Activated T-cell treated with anti-CD3 and anti-CD28 coated beads for 48 hours (primary cell): ENCODE data around the gene TEKTIP1.

ENCODE experiments used
- DNase-seq: peaks from one replicate; pipeline ENCODE4 v3.0.0-alpha.2; 2020; ENCODE audit warnings: low read depth

The TEKTIP1 gene

DNA sequence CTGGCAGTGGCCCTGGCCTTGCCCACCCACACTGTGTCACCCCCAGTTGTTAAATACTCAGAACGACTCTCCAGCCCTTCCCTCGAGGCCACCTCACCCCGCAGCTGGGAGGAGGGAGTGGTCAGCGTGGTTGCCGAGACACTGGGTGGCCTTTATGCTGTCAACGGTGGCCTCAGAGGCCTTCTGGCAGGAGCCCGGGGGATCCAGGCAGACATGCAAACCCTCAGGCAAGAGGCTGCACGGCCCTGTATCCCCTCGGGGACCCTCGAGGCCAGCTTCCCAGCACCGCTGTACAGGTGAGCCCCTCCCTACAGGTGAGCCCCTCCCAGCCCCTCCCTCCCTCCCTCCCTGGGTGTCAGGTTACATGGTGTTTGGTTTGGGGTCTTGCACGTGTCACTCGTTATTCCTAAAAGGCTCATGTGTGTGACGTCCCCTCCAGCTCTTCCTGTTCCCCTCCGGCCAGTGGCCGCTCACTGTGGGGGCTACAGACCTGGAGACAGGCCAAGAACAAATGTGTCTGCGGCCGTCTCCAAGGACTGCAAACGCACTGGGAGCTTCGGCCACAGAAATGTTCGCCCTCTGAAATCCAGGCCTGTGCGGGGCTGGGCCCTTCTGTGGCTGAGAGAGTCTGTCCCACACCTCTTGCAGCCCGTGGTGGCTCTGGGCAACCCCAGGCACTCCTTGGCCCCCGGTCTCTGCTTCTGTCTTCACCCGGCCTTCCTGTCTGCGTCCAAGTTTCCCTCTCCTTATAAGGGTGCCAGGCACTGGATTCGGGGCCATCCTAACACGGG, at the start of gene TEKTIP1:
TEKTIP1 (plus strand) TSS at position 210 of the 791 bp plus-strand sequence; CDS start at position 214, 4 bp downstream.
- DNase-seq = no peak

DNA sequence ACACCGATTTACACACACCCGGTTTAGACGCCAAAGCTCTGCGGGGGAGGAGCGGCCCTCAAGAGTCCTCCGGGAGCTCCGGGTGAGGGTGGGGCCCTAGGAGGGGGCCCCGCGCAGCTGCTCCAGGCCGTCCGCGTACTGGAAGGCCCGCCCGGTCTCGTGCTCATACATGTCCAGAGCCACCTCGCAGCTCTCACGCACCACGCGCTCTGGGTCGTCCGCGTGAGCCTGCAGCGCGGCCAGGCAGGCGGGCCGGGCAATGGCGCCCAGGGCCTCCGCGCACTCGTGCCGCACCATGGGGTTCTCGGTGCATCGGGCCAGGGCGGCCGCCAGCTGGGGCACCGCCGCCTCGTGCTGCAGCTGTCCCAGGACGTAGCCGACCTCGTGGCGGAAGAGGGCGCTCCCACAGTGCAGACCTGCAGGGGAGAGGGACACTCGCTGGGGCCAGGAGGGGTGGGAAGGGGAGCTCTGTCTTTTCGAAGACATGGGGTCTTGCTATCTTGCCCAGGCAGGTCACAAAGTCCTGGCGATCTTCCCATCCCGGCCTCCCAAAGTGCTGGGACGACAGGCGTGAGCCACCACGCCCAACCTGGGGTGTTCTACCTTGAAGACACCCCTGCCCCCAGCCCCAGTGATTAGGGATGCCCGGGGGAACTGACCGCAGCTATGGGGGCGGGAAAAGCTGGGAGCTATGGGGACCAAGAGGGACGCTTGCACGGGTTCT, 47.4 kb upstream of the TEKTIP1 start:
- no peak for DNase-seq

GRCh38 chr19:3492131-3492839, 46.7 kb upstream of the TEKTIP1 start:
- DNase-seq = no peak

DNA sequence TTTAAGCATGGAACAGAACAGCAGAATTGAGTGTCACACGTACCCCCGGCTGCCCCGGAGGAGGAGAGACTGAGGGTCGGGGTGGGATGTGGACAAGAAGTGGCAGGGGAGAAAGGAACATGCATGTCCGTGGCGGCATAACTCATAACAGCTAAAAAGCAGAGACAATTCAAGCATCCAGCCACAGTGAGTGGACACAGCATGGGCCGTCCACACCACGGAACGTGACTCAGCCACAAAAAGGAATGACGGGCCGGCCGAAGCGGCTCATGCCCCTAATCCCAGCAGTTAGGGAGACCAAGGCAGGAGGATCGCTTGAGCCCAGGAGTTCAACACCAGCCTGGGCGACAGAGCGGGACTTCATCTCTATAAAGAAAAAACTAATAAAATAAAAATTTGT, 46.1 kb upstream of the TEKTIP1 start:
- no peak for DNase-seq

- no peak for DNase-seq
These were observed 45.3 kb upstream of the TEKTIP1 start for GRCh38 chr19:3493651-3494050.

DNA sequence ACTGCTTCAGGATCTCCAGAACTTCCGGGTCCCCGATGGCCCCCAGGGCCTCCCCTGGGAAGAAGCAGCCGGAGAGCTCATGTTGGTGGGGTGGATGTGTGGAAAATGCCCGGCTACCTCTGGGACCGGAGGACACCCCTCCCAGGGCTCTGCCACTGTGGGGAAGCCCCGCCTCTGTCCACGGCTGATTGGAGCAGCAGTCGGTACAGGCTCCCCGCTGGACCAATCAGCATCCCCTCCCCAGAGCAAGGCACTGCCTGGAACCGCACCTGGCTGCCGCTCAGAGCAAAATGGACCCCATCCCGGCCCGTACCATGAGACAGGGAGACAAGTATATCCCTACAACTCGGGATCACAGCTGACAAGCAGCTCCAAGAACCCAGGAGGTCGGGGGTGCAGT, 44.9 kb upstream of the TEKTIP1 start:
- no peak for DNase-seq

GRCh38 chr19:3494559-3494958, 44.4 kb upstream of the TEKTIP1 start:
- DNase-seq = peak; percentile 48

DNA sequence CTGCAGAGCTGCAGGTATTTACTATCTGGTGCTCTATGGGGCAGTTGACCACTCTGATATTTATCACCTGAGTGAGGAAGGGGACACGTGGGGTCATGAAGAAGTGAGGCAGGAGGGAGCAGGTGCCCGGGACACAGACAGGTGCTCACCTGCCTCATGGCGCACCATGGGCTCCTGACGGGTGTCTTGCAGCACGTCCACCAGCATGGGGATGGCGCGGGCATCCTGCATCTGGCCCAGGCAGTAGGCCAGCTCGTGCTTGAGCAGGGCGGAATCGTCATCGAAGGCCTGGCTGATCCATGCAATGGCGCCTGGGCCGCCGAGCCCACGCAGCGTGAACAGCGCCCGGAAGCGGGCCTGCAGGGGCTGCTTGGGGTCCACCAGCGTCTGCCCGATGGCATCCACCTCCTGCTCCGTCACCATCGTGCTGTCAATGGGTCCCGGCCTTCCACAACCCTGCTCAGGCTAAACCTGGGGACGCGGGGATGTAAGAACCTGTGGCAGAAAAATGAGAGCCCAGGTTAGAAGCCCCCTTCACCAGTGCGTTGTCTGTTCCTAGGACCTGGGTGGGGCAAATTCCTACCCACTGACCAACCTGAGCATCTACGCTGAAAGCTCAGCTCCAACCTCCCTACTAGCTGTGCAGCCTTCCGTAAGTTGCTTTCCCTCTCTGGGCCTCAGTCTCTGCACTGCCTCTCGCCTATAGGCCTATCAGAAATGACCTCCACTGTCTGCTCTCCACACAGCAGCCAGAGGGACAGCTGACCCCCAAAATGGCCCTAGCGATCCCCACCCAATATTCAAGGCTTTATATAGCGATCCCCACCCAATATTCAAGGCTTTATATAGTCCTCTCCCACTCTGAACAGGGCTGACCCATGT, 42.3 kb upstream of the TEKTIP1 start:
- no peak for DNase-seq

DNA sequence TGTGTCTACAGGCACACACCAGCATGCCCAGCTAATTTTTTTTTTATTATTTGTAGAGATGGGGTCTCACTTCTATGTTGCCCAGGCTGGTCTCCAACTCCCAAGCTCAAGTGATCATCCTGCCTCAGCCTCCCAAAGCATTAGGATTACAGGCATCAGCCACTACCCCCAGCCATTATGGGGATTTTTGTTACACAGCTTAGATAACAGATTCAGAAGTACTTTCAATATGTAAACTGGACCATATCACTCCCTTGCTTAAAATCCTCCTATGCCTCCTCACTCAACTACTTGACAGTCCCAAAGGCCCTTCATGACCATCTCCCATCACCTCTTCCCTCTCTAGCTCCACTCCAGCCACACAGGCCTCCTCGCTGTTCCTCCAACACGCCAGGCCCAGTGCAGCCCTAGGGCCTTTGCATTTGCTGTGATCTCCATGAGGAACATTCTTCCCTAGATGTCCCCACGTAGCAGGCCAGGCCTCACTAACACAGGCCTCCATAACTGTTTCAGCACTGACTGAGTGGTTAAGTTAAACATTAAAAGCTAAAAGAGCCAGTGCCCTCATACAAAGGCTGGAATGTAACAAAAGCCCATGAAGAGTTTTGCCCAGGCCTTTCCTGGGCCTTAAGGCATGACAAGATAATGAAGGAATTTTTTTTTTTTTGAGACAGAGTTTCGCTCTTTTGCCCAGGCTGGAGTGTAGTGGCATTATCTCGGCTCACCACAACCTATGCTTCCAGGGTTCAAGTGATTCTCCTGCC, 41.0 kb upstream of the TEKTIP1 start:
- no peak for DNase-seq

GRCh38 chr19:3499738-3500428, 39.1 kb upstream of the TEKTIP1 start:
- no peak for DNase-seq

DNA sequence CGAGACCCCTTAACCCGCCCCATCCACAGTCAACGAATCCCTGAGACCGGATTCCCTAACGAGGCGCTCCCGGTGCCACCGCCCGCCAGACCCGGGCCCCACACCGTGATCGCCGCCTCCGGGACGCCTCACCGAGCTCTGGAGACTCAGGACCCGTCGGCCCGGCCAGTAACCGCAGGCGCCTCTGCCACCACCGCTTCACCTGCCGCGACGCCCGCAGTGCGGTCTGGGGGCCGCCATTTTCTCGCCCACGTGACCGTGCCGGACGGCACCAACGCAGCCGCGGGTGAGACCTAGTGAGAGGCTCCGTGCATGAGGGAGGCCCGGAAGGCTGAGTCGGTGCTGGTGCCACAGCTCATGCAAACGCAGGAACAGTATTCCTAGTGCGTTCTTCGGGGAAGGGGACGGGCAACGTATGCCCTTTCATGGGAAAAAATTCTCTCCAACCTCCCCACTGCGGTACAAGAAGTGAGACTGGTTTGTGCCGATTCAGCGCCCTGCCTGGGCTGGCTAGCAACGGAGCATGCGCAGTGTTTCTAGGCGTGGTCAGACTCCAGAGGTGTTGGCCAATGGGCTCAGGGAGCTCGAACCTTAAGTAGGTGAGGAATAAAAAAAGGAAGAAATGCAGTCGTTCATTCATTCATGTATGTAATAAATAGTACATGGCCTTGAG, 38.4 kb upstream of the TEKTIP1 start, which contains the start of gene DOHH:
DOHH (minus strand) TSS at position 246 of the 673 bp plus-strand sequence. CDS start 3,860 bp downstream, outside the sequence.
- peak; percentile 93 for DNase-seq

DNA sequence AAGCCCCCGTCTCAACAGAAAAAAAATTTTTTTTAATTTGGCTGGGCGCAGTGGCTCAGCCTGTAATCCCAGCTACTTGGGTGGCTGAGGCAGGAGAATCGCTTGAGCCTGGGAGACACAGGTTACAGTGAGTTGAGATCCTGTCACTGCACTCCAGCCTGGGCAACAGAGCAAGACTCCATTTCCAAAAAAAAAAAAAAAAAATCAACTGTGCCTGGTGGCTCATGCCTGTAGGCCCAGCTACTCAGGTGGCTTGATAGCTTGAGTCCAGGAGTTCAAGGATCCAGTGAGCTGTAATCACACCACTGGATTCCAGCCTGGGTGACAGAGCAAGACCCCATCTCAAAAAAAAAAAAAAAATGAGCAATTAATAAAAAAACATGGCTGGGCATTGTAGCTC, 37.2 kb upstream of the TEKTIP1 start:
- DNase-seq = no peak

- DNase-seq = no peak
These were observed 35.9 kb upstream of the TEKTIP1 start for GRCh38 chr19:3503036-3503572.

GRCh38 chr19:3504735-3505134, 34.2 kb upstream of the TEKTIP1 start:
- DNase-seq = no peak

DNA sequence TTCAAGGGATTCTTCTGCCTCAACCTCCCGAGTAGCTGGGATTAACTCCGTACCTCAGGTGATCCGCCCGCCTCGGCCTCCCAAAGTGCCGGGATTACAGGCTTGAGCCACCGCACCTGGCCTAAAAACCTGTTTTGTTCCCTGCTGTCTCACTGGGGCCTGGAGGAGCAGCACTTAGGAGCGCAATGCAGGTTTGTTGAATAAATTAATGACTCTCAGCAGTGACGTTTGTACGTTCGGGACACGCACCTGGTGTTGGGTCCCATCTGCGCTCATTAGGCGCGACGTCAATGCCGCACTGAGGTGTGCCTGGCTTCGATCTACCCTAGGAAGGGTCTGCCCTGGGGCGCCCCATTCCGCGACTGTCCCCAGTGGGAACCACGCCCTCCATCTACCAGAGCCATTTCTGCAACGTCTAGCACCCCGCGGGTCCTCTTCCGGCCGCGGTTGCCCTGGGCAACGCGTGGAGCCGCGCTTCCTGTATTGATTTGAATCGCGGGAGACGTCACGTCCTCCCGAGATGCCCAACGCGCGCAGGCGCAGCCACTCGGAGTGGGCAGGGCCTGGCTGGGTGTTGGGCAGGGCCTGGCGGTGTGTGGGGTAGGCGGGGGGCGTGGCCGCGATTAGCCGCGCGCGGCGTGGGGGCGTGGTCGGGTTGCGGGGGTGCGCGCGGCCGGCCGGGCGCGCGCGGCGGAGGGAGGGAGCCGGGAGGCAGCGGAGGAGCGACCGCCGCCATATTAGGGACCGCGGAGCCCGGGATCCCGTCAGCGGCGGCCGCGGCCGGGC, 33.2 kb upstream of the TEKTIP1 start, which contains the start of gene FZR1:
FZR1 (plus strand) TSS at position 714 of the 786 bp plus-strand sequence. CDS start 16,679 bp downstream, outside the sequence.
- peak; percentile 100 for DNase-seq

DNA sequence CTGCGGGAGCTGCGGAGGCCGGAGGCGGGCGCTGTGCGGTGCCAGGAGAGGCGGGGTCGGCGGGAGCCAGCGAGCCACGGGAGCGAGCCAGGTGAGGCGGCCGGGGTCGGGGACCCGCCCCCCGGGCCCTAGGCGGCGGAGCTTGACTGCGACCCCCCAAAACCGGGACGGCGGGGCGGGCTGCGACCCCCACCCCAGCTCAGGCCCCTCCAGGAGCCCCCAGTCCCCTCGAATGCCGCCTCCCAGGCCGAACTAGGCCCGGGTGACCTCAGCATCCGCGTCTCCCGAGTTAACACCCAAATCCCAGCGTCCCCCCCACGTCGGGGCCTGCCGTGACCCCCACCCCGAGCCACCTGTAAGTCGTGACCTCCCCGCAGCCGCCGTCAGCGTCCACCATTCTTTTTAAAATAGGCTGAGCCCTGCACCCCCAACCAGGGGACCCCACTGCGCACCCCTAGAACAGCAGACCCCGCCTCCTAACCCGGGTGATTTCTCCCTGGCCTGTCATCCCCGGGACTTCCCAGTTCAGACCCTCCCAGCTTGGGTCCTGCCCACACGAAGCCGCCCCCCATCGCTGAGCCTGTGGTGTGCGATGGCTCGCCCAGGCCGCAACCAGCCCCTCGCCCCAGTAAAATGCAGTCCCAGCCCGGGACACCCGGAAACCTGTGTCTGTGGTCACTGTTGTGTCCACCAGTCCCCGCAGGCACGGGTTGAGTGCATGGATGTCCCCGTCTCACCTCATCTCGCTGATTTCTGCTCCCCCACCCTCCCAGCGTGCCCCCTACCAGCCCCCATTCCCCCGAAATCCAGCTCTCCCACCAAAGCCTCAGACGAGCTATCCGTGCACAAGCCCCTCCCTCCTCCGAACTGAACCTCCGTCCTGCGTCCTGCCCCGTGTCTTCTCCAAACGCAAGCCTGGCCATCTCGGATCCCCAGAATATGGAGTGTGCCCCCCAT, 32.3 kb upstream of the TEKTIP1 start:
- DNase-seq = no peak
